ENCODE results near the gene PPIA.

PPIA gene

GRCh38 chr7:44759246-44759645, 37.2 kb upstream of the PPIA start:
- Histone ChIP-seq H3K36me3 (replicated peaks; ENCODE audit: insufficient read depth, low read length) (no peaks in the 10 kb centered on the region), H3K9ac (ENCODE audit: low read length) (no peak overlapping the region)

GRCh38 chr7:44760034-44760580, 36.4 kb upstream of the PPIA start:
- TF ChIP-seq CTCF (IDR thresholded peaks at IDR 0.05; ENCODE audit: low read length) (no peak), EZH2 (optimal IDR thresholded peaks at IDR 0.05; ENCODE audit: low read depth, low read length) (no peak), EZH2phosphoT487 (IDR thresholded peaks at IDR 0.05; ENCODE audit: low read length) (no peak)
- Histone ChIP-seq H3K4me3 (ENCODE audit: low read length) (no peak overlapping the region), H3K36me3 (replicated peaks; ENCODE audit: insufficient read depth, low read length) (no peaks in the 10 kb centered on the region; the same call in 1 of the 2 replicates), H4K20me1 (ENCODE audit: insufficient read depth, low read length) (no peaks in the 10 kb centered on the region), H3K9me2 (replicated peaks; ENCODE audit: insufficient read depth, low read length) (no peaks in the 10 kb centered on the region), H3K9me3 (replicated peaks; ENCODE audit: insufficient read depth, low read length) (no peaks in the 10 kb centered on the region), H3K27ac (ENCODE audit: low read length) (no peak overlapping the region), H3K4me2 (ENCODE audit: low read depth, low read length) (no peak overlapping the region), H3K9ac (ENCODE audit: low read length) (no peak overlapping the region), H3K4me1 (ENCODE audit: low read length) (no peaks in the 10 kb centered on the region), H3K27me3 (replicated peaks; ENCODE audit: insufficient read depth, low read length) (no peaks in the 10 kb centered on the region), H3F3A (ENCODE audit: insufficient read depth, low read length) (no peaks in the 10 kb centered on the region), H3K79me2 (ENCODE audit: low read length) (peaks cover 20% of the 10 kb centered on the region), H2AFZ (ENCODE audit: low read length) (no peak overlapping the region)
- DNase-seq = no peak

More at GRCh38 chr7:44759246-44759645, 37.2 kb upstream of the PPIA start:
- H3K27ac ChIP-seq (ENCODE audit: low read length) = no peak overlapping the region
- no peak for DNase-seq
- no peaks in the 10 kb centered on the region for H3K9me3 ChIP-seq (replicated peaks; ENCODE audit: insufficient read depth, low read length)
- H4K20me1 ChIP-seq (ENCODE audit: insufficient read depth, low read length) = no peaks in the 10 kb centered on the region; the same call in 1 of the 2 replicates
- H3K27me3 ChIP-seq (replicated peaks; ENCODE audit: insufficient read depth, low read length) = no peaks in the 10 kb centered on the region
- TF ChIP-seq EZH2phosphoT487 (IDR thresholded peaks at IDR 0.05; ENCODE audit: low read length) (no peak), EZH2 (optimal IDR thresholded peaks at IDR 0.05; ENCODE audit: low read depth, low read length) (no peak), CTCF (IDR thresholded peaks at IDR 0.05; ENCODE audit: low read length) (no peak)
- H3K4me1 ChIP-seq (ENCODE audit: low read length) = no peaks in the 10 kb centered on the region
- H3K4me2 ChIP-seq (ENCODE audit: low read depth, low read length) = no peak overlapping the region
- no peak overlapping the region for H2AFZ ChIP-seq (ENCODE audit: low read length)
- H3F3A ChIP-seq (ENCODE audit: insufficient read depth, low read length) = no peaks in the 10 kb centered on the region
- H3K9me2 ChIP-seq (replicated peaks; ENCODE audit: insufficient read depth, low read length) = no peaks in the 10 kb centered on the region
- peaks cover 29% of the 10 kb centered on the region for H3K79me2 ChIP-seq (ENCODE audit: low read length)
- no peak overlapping the region for H3K4me3 ChIP-seq (ENCODE audit: low read length)

- Histone ChIP-seq H3K9ac (ENCODE audit: low read length) (no peak overlapping the region), H3K36me3 (replicated peaks; ENCODE audit: insufficient read depth, low read length) (peaks cover 2% of the 10 kb centered on the region), H4K20me1 (ENCODE audit: insufficient read depth, low read length) (no peaks in the 10 kb centered on the region), H3K4me3 (ENCODE audit: low read length) (no peak overlapping the region), H3K4me2 (ENCODE audit: low read depth, low read length) (no peak overlapping the region), H3K9me3 (replicated peaks; ENCODE audit: insufficient read depth, low read length) (no peaks in the 10 kb centered on the region), H3K9me2 (replicated peaks; ENCODE audit: insufficient read depth, low read length) (no peaks in the 10 kb centered on the region), H3K27ac (ENCODE audit: low read length) (no peak overlapping the region), H3K4me1 (ENCODE audit: low read length) (no peaks in the 10 kb centered on the region), H3F3A (ENCODE audit: insufficient read depth, low read length) (no peaks in the 10 kb centered on the region), H3K27me3 (replicated peaks; ENCODE audit: insufficient read depth, low read length) (no peaks in the 10 kb centered on the region), H2AFZ (ENCODE audit: low read length) (no peak overlapping the region), H3K79me2 (ENCODE audit: low read length) (peaks cover 6% of the 10 kb centered on the region; the same call in 1 of the 2 replicates)
- TF ChIP-seq CTCF (IDR thresholded peaks at IDR 0.05; ENCODE audit: low read length) (no peak), EZH2 (optimal IDR thresholded peaks at IDR 0.05; ENCODE audit: low read depth, low read length) (no peak), EZH2phosphoT487 (IDR thresholded peaks at IDR 0.05; ENCODE audit: low read length) (no peak)
- no peak for DNase-seq
These were observed 35.0 kb upstream of the PPIA start for GRCh38 chr7:44761207-44762161.
